GM19463 (cell line): ENCODE measurements around the gene GOLT1A.

Experiments used
- ATAC-seq: cut with Tn5 transposase; IDR thresholded peaks from one replicate; pipeline ENCODE4 v1.9.1; 2021; ENCODE audit warnings: mild to moderate bottlenecking, moderate library complexity; ENCODE audit not compliant: unreplicated experiment

Gene GOLT1A

DNA sequence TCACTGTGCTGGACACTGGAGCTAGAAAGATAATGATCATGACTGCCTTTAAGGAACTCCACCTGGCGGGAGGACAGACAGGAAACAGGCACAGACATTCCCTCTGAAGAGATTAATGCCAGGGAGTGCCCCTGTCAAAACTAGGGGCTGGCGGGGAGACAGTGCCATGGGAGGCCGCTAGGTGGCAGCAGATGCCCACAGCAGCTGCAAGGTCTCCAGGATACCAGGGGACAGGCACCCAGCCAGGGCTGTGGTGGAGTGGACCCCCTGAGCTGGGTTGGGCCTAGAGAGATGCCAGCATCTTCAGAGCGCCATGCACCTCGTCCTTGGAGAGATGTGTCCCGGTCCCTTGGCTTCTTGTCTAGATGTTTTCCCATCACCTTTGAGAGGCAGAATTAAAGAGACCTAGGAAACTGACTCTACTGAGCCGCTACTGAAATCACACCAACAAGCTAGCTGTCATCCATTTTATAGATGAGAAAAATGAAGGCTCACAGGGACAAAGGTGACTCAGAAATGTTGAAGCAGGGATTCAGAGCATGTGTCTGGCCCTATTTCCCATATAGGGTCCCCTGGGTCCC is 51.2 kb downstream of the GOLT1A start:
- no peak for ATAC-seq

DNA sequence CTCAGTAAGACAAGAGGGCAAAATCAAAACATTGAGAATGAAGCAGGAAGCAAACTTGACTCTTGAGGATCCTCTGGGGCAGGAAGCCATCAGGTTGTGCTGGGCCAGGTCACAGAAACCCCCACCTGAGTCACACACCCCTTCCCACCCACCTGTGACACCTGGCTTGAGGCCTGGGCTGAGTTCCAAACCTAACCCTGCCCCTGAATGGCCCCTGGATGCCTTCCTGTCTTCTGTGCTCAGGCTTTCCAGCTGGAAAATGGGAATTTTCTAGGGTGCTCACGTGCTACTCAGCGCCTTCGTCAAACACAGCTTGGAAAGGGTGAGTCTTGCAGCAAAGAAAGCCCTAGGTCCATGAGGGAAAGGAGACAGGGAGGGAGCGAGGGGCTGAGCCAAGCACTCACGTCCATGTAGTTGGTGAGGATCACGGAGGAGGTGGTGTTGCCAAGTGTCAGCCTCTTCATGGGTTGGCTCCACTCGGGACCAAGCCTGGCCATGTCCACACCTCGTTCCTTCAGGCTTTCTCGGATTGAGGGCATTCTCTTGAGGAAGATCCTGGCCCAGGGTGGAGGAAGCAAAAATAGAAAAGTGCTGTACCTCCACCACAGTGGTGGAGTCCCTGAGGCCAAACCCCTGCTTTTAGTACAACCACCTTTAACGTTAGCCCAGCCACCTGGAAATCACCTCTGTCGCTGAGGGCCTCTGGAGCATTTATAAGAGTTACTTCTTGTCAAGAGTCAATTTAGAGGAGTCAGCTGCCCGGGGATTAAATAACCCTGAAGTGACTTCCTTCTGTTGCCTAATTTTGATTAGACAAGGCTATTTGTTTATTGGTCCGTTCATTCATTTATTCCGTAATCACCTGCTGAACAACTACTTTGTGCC is 51.9 kb downstream of the GOLT1A start:
- ATAC-seq = no peak

DNA sequence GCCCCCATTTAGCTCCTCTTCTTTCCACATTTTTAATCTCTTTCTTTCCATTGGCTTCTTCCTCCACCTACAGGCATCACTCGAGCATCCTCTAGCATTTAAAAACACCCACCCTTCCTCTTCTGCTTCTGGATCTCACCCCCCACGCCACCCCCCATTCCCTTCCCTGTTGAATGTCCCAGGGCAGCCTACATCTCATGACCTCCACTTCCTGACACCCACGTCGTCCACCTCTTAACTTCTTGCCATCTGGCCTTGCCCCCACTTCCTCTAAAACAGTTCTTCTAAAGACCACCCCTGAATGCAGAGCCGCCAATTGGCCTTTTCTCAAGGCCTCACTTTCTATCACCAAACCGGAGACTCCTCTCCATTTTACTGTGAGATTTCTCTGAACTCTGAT is 55.8 kb downstream of the GOLT1A start:
- no peak for ATAC-seq

DNA sequence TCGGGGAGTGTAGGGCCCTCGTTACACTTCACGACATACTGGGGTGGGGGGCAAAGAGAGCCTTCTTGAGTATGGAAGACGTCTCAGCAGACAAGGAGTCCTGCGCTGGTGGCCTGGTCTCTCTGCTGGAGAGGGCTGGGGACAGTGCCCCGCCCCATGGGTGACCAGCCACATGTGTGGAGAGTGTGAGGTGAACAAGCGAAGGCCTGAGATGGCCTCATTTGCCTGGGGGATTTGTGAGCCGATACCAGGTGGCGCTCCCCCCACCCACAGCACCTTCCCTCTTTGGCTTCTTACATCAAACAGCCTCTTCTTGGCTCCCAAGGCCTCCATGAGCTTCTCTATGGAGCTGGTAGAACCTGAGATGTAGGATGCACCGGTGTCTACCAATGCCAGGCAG is 57.9 kb downstream of the GOLT1A start:
- no peak for ATAC-seq

DNA sequence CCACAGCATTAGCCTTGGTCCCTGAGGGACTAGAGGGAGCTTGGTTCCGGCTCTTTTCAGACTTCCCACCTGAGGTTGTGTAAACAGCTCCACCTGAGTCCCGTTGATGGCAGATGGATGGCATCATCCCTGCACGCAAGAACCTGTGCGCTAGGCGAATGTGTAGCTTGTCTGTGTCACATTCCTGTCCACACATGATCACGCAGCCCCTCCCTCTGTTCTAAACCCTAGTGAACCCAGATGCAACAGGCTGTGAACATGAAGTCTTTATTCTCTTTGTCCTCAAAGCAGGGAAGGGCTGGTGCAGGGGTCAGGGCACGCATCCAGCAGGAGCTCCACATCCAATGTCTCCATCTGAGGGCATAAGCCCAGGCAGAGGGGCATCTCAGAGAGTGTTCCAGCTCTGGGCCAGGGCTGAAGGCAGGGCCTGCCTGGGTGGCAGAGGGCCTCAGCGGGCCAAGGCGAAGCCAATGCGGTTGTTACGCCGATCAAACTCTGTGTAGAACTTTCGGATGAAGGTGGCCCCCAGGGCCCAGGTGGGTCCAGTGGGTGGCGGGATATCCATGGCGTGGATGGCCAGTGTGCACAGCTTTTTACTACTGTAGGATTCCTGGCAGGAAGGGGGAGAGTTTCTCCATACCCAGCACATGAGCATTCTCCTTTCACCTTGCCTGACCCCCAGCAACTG is 59.1 kb downstream of the GOLT1A start:
- ATAC-seq = no peak

DNA sequence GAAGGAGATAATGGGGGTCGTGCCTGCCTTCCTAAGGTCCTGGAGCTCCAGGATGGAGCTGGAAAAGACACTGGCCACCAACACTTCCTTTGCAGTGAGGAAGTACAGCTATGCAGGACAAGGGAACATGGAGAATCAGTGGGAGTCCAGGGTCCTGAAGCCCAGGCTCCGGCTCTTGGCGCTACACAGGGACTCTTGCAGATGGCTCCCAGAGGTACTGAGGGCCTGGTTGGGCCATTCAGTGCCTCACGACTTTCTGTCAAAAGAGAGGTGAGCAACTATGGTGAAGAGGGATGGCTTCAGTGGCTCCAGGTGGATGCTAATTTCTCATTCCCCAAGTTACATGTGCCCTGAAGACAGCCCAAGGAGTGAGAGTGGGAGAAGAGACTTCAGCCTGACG is 60.1 kb downstream of the GOLT1A start:
- ATAC-seq = no peak

DNA sequence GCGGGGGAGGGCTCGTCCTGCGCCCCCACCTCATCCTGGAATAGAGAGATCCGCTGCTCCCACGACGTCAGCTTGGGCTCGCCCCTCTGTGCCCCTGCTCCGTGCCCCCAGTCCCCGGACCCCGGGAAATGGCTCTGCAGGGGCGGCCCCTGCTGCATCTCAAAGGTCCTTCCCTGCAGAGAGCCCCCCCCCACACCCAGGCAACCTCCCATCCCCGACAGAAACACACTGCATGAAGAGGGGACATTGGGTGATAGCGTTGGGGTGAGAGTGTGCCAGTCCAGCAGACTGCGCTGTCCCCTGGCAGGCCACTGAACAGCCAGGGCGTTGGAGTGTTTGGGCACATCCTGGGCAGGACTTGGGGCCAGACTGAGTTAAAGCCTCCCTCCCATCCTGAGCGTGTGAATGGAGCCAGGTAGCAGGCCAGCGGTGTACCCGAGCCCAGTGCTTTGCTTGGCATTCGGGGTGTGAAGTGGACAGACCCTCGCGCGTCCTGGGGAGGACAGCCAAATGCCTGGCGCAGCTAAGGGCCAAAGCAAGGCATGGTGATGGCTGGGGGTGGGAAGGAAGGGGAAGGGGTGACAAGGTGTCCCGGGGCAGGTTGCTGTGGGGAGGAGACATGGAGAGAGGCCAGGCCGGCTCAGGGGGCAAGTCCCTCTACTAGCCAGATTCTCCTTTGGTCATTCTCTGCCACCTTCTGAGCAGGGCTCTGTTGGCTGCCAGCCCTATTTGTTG is 61.3 kb downstream of the GOLT1A start:
- no peak for ATAC-seq

DNA sequence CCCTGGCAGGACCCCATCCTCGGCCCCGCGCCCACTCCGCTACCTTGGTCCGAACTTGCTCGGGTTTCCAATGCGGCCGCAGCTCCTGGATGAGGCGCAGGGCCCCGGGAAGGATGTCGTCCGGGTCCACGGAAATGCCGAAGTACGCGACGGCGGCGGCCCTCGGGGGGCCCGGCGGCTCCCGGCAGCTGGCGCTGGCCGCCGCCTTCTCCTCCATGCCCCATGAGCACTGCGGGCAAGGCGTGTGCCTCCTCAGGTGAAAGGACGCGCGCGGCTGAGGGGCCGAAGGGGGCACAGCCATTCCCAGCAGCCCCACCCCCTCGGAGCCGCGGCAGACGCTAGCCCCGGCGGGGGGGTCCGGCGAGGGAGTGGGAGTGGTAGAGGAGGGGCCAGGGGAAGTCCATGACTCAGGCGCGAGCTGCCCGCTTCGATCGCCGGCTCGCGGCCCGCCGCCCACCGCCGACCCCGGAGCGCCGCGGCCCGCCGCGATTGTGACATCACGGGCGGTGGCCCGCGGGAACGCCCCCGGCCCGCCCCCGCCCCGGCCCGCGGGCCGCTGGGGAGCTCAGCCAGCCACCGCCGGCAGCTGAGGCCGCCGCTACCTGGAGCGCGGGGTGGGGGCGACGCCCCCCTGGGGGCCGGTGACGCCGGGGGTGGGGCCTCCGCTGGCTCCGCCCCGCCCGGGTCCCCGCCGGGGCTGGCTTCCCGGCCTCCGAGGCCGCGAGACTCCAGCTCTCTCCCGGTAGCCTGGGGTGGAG is 62.1 kb downstream of the GOLT1A start, which contains the start of gene ETNK2:
ETNK2 (minus strand) TSS at position 493 of the 758 bp plus-strand sequence; CDS start at position 301, 192 bp downstream.
- ATAC-seq = no peak

DNA sequence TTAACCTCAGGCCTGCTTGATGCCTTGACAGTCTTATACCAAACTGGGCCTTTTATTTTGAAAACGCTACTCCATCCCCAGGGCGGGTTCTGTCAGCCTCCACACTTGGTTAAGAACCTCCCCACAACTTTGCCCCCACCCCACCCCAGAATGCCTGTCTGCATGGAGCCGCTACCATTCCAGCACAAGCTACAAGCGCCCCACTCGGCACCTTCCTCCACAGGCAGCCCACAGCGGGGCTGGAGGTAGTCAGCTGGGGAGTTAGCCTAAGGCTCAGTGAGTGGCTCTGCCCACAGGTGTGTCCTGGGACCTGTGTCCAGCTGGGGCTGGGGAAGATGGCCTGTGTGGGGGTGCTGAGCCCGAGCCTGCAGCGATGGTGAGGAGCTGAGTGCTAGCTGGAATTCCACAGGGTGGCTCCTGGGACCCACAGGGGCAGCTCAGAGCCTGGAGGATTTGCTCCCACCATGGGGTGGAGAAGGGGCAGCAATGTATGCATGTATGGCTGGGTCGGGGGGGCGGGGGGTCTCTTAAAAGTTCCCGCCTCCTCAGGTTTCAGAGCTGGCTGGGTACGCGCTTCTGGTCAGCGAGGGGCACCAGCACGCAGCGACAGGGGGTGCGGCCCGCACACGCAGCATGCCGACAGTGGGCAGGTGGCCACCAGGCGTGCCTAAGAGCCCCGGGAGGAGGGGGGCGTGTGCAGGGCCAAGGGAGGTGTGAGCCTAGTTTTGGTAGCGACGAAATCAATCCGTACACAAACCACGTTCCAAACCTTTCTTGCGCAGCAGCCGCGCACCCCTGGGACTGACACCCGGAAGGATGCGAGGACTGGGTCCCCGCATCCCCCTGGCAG is 62.9 kb downstream of the GOLT1A start:
- ATAC-seq = no peak

DNA sequence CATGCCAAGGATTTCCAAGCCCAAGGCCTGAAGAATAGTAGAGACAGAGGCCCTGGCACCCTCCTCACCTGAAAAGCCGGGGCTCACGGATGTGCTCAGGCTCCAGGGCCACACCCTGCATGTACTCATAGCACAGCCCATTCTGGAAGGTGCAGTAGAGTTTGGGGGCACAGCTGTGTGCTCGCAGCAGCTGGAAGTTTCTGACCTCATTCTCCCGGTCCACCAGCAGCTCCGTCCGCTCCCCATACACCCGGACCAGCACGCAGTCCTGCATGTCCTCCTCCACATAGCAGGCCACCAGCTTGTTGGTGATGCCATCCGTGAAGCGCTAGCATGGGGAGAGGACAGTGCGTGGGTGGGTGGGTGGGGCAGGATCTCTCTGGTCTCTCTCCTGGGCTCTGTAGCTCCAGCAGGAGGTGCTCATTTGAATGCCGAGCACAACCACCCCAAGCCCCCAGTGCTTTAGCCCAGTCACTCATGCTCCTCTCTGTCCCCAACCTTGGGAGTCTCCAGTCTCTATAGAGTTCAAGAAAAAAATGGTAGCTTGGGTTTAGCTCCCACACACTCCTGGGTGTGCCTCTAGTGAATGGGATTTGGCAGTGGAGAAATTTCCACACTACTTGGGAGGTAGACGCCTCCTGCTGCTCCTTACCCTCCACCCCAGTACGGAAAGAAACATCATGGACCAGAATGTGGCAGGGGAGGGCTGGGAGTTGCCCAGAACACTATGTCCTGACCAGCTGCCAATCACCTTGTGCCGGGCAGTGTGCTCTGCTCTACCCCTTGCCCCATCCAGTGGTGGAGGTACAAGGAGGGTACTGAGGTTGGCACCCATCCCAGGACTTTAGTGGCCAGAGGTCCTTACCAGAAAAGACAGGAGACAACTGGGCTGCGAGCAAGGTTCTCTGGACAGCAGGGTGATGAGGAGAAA is 63.9 kb downstream of the GOLT1A start:
- no peak for ATAC-seq

DNA sequence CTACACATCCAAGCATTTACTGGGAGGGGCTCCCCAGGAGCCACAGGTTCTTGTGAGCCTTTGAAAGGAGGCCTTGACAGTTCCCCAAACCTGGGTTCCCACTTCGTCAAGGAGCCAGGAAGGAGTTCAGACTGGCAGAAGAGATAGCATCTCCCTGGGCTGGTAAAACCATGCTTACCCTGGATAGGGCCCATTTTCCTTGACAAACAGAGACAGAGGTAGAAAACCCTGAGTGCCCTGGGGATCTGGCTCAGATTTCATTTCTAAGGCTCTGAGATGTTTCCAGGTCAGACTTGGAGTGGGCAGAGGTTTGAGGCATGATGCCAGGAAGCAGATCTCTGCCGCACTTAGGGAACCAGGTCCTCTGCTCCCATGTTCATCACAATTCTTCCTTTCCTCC is 64.7 kb downstream of the GOLT1A start:
- ATAC-seq = no peak
